OCI-LY7 (cell line): ENCODE results near the gene SAPCD2. TPM values are rescaled to one million over a fixed set of nuclear protein-coding genes. Genes with fewer than 3 reads are reported as not detected.

Source experiments
- BruUV-seq: library from RNA; stranded (reverse); fragments of 400-500 nt; replicated peaks from 2 replicates; lab custom pipeline; 2021; lab: Mats Ljungman, UMichigan
- CTCF ChIA-PET: fragments of 300-600 bp; sonication (Branson Sonifier 250); formaldehyde crosslinking; loops from one replicate; lab custom pipeline; 2022; ENCODE audit warnings: antibody characterized with exemption; ENCODE audit not compliant: unreplicated experiment; lab: Charles Lee
- POLR2A ChIA-PET: fragments of 300-600 bp; sonication (Branson Sonifier 250); formaldehyde crosslinking; loops from one replicate; lab custom pipeline; 2022; ENCODE audit warnings: antibody characterized with exemption; lab: Charles Lee
- DNase-seq: peaks from one replicate; pipeline ENCODE4 v3.0.0-alpha.2; 2015; ENCODE audit warnings: low spot score
- H2AFZ ChIP-seq: fragments of 200-600 bp; sonication (generic), shearing (Covaris generic); 2 replicates; pipeline ENCODE4 v1.6.1; 2014; ENCODE audit warnings: mild to moderate bottlenecking, antibody characterized with exemption, low read length, moderate library complexity
- H3K27ac ChIP-seq: fragments of 200-600 bp; sonication (generic); 2 replicates; pipeline ENCODE4 v1.5.1; 2014; ENCODE audit warnings: mixed run types, low read depth, mild to moderate bottlenecking, moderate library complexity, low read length, inconsistent platforms; ENCODE audit not compliant: poor library complexity, severe bottlenecking
- H3K36me3 ChIP-seq: fragments of 200-600 bp; sonication (generic); 2 replicates; pipeline ENCODE4 v1.6.1; 2014; ENCODE audit warnings: mild to moderate bottlenecking, antibody characterized with exemption, low read length, moderate library complexity, mixed read lengths; ENCODE audit not compliant: insufficient read depth
- H3K4me1 ChIP-seq: fragments of 200-600 bp; sonication (generic); 2 replicates; pipeline ENCODE4 v1.5.1; 2014; ENCODE audit warnings: mild to moderate bottlenecking, low read length; ENCODE audit not compliant: insufficient read depth, poor library complexity, severe bottlenecking
- H3K4me2 ChIP-seq: fragments of 200-600 bp; sonication (generic); 2 replicates; pipeline ENCODE4 v1.6.1; 2014; ENCODE audit warnings: mild to moderate bottlenecking, low read length
- H3K4me3 ChIP-seq: fragments of 200-600 bp; sonication (generic); 2 replicates; pipeline ENCODE4 v1.5.1; 2014; ENCODE audit warnings: mild to moderate bottlenecking, low read depth, low read length; ENCODE audit not compliant: poor library complexity, severe bottlenecking
- H3K79me2 ChIP-seq: fragments of 200-600 bp; sonication (generic); 2 replicates; pipeline ENCODE4 v1.6.1; 2016; ENCODE audit warnings: low read depth, mild to moderate bottlenecking, low read length, moderate library complexity, mixed read lengths; ENCODE audit not compliant: insufficient read depth
- H3K9me2 ChIP-seq: fragments of 200-600 bp; sonication (generic); 2 replicates; pipeline ENCODE4 v1.6.1; 2016; ENCODE audit warnings: mild to moderate bottlenecking, low read length, mixed read lengths; ENCODE audit not compliant: insufficient read depth
- H3K9me3 ChIP-seq: fragments of 200-600 bp; sonication (generic); 2 replicates; pipeline ENCODE4 v1.6.1; 2014; ENCODE audit warnings: mild to moderate bottlenecking, mixed run types, low read length, mixed read lengths
- H4K20me1 ChIP-seq: fragments of 200-600 bp; sonication (generic); 2 replicates; pipeline ENCODE4 v1.6.1; 2014; ENCODE audit warnings: mild to moderate bottlenecking, antibody characterized with exemption, low read length, moderate library complexity, mixed read lengths; ENCODE audit not compliant: insufficient read depth
- EZH2phosphoT487 ChIP-seq: fragments of 200-600 bp; sonication (generic); IDR thresholded peaks from 2 replicates; pipeline ENCODE4 v1.6.1; 2018; ENCODE audit warnings: low read depth, borderline replicate concordance, mild to moderate bottlenecking, mixed run types, antibody characterized with exemption, low read length, moderate library complexity, mixed read lengths
- intact Hi-C: fragments of 100-400 bp; cut with micrococcal nuclease; formaldehyde crosslinking; loops from one replicate; pipeline ENCODE4 v1.10.0; 2022; ENCODE audit not compliant: unreplicated experiment
- total RNA-seq, 2 experiments: library from RNA; depleted of rRNA in 1 of 2; stranded (reverse); fragments of >200 nt in 1 of 2; shearing (Covaris generic) in 1 of 2; gene quantifications; 2 replicates each; pipeline ENCODE4 v1.2.3, GENCODE V29; 2014 to 2022
- TF ChIP-seq, protein P1 (sequence below): fragments of 200-600 bp; sonication (generic); conservative IDR thresholded peaks from 2 replicates; pipeline ENCODE4 v1.5.1; 2014; ENCODE audit warnings: mild to moderate bottlenecking, antibody characterized with exemption, low read length, moderate library complexity, mixed read lengths

The SAPCD2 gene
- total RNA-seq, 2 experiments from 2014 or later, result 57.2 to 74.0 TPM

DNA sequence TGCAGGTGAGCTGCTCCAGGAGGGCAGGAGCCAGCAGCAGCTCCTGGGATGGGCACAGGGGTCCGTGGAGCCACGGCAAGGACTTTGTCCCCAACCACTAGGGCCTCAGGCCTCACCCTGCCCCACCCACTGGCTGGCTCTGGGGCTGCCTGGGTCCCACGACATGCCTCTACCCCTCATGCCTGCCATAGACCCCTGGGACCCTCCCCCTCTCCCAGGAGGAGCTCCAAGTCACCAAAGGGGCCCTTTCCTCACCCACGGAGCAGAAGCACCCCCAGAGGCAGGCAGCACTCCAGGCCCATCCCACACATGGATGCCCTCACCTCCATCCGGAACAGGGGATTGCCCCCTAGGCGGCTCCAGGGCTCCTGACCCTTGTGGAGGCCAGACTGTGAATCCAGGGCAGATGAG, 48.8 kb downstream of the SAPCD2 start:
- BruUV-seq, result no TSS peak
- no peaks in the 10 kb centered on the region for H3K9me2 ChIP-seq
- H2AFZ ChIP-seq, result no peak overlapping the region
- intact Hi-C loops, result no loop called here
- no peaks in the 10 kb centered on the region for H3K9me3 ChIP-seq
- H3K27ac ChIP-seq, result no peak overlapping the region
- ChIA-PET POLR2A (interaction anchor here (0.5 kb wide), 1 partner anchor 51 kb away, joined by 3 read pairs; no protein-coding TSS in a partner anchor), CTCF (interaction anchor here (0.9 kb wide), 1 partner anchor 14 kb away, joined by 3 read pairs; no protein-coding TSS in a partner anchor)
- no peak overlapping the region for H3K4me3 ChIP-seq
- no peak overlapping the region for H3K4me2 ChIP-seq
- H3K79me2 ChIP-seq, result no peaks in the 10 kb centered on the region
- TF ChIP-seq, protein P1, sequence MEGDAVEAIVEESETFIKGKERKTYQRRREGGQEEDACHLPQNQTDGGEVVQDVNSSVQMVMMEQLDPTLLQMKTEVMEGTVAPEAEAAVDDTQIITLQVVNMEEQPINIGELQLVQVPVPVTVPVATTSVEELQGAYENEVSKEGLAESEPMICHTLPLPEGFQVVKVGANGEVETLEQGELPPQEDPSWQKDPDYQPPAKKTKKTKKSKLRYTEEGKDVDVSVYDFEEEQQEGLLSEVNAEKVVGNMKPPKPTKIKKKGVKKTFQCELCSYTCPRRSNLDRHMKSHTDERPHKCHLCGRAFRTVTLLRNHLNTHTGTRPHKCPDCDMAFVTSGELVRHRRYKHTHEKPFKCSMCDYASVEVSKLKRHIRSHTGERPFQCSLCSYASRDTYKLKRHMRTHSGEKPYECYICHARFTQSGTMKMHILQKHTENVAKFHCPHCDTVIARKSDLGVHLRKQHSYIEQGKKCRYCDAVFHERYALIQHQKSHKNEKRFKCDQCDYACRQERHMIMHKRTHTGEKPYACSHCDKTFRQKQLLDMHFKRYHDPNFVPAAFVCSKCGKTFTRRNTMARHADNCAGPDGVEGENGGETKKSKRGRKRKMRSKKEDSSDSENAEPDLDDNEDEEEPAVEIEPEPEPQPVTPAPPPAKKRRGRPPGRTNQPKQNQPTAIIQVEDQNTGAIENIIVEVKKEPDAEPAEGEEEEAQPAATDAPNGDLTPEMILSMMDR, result no peak
- TF ChIP-seq EZH2phosphoT487, result no peak
- no peaks in the 10 kb centered on the region for H4K20me1 ChIP-seq
- H3K36me3 ChIP-seq, result no peaks in the 10 kb centered on the region
- no peak for DNase-seq
- peaks cover 26% of the 10 kb centered on the region for H3K4me1 ChIP-seq

DNA sequence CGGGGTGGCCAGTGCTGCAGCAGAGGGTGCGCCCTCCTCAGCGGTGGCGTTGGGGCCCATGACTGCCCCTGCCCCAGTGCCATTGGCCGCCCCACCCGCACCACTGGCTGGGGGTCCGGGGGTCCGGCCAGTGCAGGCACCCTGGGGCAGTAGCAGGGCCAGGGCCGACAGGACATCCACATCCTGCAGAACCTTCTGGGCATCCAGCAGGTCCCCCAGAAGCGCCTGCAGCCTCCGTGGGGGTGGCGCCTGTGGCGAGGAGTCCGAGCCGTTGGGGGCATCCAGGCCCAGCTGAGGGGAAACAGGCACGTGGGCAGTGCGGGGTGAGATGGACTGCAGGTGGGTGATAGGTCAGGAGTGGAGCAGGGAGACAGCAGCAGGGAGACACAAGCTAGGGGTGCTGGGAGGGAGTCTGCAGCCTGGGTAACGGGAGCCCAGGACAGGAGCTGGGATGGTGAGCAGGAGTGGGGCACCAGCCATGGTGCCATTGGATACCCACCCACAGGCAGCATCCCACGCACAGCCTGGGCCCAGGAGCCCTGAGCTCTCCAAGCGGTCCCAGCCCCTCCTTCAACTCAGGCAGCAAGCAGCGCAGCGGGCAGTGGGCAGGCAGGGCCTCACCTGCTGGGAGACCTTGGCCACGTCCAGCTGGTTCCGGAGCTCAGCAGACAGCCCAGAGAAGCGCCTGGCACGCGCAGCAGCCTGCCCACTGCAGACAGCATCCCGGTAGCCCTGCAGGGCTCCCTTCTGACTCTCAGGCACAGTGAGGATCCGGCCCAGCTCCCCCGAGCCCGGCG, 49.4 kb downstream of the SAPCD2 start:
- intact Hi-C loops, result no loop called here
- ChIA-PET CTCF (no interaction called here), POLR2A (no interaction called here)
- TF ChIP-seq EZH2phosphoT487, result no peak
- TF ChIP-seq, protein P1, result no peak
- BruUV-seq, result no TSS peak
- no peaks in the 10 kb centered on the region for H3K79me2 ChIP-seq
- no peaks in the 10 kb centered on the region for H3K9me2 ChIP-seq
- H3K27ac ChIP-seq, result no peak overlapping the region
- no peaks in the 10 kb centered on the region for H3K9me3 ChIP-seq
- H2AFZ ChIP-seq, result no peak overlapping the region
- no peaks in the 10 kb centered on the region for H3K36me3 ChIP-seq
- H3K4me3 ChIP-seq, result no peak overlapping the region
- no peaks in the 10 kb centered on the region for H4K20me1 ChIP-seq
- H3K4me2 ChIP-seq, result no peak overlapping the region
- DNase-seq, result no peak
- H3K4me1 ChIP-seq, result peaks cover 21% of the 10 kb centered on the region
